Fibroblast of villous mesenchyme (primary cell): Measurements from ENCODE around the gene ITGB6. TPM values are rescaled to one million over a fixed set of nuclear protein-coding genes. Genes with fewer than 3 reads are reported as not detected.
A peak's percentile ranks its signal among the peaks of the same experiment; 100 is the strongest.

Experiments
- DNase-seq: peaks from one replicate; pipeline ENCODE4 v3.0.0-alpha.2; 2010; ENCODE audit warnings: low read depth
- H3K4me3 ChIP-seq: 2 replicates; pipeline ENCODE4 v1.5.1; 2011; ENCODE audit warnings: low read depth, mild to moderate bottlenecking, low read length
- CTCF ChIP-seq: IDR thresholded peaks from 2 replicates; pipeline ENCODE4 v1.5.1; 2012; ENCODE audit warnings: low read depth, mild to moderate bottlenecking, low read length; ENCODE audit not compliant: insufficient read depth
- total RNA-seq: library from RNA; depleted of rRNA; stranded (reverse); fragments of >200 nt; gene quantifications from 2 replicates; pipeline ENCODE4 v1.2.3, GENCODE V29; 2012

ITGB6 gene
- total RNA-seq, 1 donor = not detected

- no peak overlapping the region for H3K4me3 ChIP-seq
- no peak for TF ChIP-seq CTCF
- no peak for DNase-seq
Measured at GRCh38 chr2:160068906-160069305, 131.2 kb downstream of the ITGB6 start.

- no peak for DNase-seq
- no peak for TF ChIP-seq CTCF
- no peak overlapping the region for H3K4me3 ChIP-seq
Measured at GRCh38 chr2:160064916-160065315, 135.2 kb downstream of the ITGB6 start.

DNA sequence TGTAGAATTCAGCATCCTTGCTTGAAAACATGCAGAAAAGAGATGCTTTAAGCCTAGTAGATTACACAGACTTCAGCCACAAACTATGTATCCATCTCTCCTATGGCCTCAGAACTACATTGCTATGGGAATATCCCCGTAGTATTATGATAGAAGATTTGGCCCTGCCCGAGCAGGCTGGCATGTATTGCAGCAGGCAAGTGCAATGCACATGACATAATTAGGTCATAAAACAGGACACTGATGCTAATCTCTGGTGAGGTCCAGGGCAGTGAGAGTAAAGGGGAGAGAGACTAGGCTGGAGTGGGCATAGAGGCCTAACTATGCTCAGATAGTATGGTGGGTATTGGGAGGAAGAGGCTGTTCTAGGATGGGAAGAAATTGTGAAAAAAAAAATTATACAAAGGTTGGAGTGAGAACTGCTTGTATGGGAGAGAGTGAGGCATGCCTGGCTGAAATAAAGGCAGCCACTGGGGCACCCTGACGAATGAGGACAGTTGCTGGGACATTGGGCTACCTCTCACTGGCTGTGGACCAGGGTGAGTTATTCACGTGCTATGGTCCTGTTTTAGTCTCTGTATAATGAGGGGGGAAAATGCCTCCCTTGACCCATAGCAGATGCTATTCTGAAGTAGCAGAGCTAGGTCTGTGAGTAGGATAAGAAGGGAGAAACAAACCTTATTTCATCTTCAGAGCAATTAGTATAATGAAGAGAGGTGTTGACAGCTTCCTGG lies 136.0 kb downstream of the ITGB6 start:
- H3K4me3 ChIP-seq = no peak overlapping the region
- DNase-seq = no peak
- TF ChIP-seq CTCF = no peak

- no peak for DNase-seq
- H3K4me3 ChIP-seq = no peak overlapping the region
Measured at GRCh38 chr2:160063271-160063670, 136.8 kb downstream of the ITGB6 start.

DNA sequence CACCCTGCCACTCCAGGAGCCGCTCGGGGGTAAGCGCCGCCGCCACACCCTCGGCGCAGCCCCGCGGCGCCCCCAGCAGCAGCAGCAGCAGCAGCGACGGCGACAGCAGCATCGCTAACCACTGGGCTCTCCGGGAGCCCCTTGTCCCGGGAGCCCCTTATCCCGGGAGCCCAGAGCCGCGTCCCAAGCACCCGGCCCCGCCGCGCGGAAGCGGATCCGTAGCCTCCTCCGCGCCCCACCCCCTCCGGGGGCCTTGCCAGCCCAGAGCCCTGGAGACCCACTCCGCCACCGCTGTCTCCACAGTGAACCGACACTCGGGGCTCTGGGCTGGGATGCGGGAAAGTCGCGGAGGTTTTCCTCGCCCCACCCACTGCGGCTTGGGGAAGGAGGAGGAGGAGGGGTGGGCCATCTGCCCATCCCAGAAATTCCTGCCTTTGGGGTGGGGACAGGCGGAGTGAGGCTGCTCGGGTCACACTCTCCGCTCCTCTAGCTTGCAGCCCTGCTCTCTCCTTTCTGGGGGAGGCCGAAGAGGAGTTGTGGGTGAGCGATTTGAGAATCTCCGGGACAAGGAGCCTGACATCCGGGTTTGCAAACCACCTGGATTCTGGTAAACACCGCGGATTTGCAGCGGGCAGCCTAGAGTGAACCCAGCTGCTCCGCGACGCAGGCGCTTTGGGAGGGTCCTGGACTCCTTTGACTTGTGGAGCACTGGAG lies 137.6 kb downstream of the ITGB6 start, which contains the start of gene PLA2R1:
Gene PLA2R1 (minus strand): TSS at position 324 of the 714 bp plus-strand sequence. CDS start 212 bp downstream, at position 112.
- peak within 1 kb of the TSS; percentile 68 for H3K4me3 ChIP-seq
- no peak for TF ChIP-seq CTCF
- peak; percentile 28 for DNase-seq

More at GRCh38 chr2:160063271-160063670, 136.8 kb downstream of the ITGB6 start:
- TF ChIP-seq CTCF = no peak

DNA sequence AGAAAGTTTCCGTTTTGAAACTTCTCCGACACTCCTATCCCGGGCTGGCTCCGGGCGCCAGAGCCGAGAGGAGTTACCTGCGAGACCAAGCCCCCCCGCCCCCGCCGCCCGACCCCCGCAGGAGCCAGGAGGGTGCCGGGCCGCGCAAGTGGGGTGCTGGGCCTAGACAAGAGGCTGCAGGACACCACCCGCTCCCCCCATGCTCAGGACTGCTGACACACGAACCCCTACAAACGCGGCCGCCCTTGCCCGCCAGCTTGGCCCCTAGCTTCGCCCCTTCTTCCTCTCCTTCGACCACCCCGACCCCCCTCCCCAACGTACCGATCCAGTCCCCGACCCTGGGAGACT lies 138.2 kb downstream of the ITGB6 start:
- TF ChIP-seq CTCF = no peak
- H3K4me3 ChIP-seq = peak overlapping the region; percentile 68
- DNase-seq = no peak
